NCI-H510A treated with DMSO at 0.1 percent for 48 hours (cell line): ENCODE results near the gene MC1R.
"Not testable (repeated sequence)": the region's sequence is repeated elsewhere in the genome, so short reads cannot be mapped to it uniquely, and the experiment has no call there.

ENCODE experiments used
- DNase-seq: peaks from one replicate; lab custom pipeline; 2025; lab: John Stamatoyannopoulos, UW

MC1R gene

GRCh38 chr16:89914642-89915285 lies 3.9 kb upstream of the MC1R start:
- not testable (repeated sequence) for DNase-seq

GRCh38 chr16:89915303-89916232 lies 3.1 kb upstream of the MC1R start:
- DNase-seq, result no peak

GRCh38 chr16:89917773-89918452 lies 749 bp upstream of the MC1R start:
- no peak for DNase-seq

- no peak for DNase-seq
Observed at GRCh38 chr16:89919535-89920406, 1.1 kb downstream of the MC1R start.

GRCh38 chr16:89920723-89921122 lies 2.1 kb downstream of the MC1R start:
- no peak for DNase-seq

GRCh38 chr16:89921131-89921701 lies 2.6 kb downstream of the MC1R start:
- DNase-seq, result no peak

GRCh38 chr16:89921702-89922476 lies 3.2 kb downstream of the MC1R start:
- DNase-seq, result no peak

- DNase-seq, result no peak
Observed at GRCh38 chr16:89922477-89922883, 3.8 kb downstream of the MC1R start.

- no peak for DNase-seq
Observed at GRCh38 chr16:89922884-89923639, 4.4 kb downstream of the MC1R start, which contains the start of gene TUBB3. Gene TUBB3 (plus strand): TSS chr16:89923342. CDS start chr16:89923402, 60 bp downstream.

GRCh38 chr16:89923640-89924296 lies 5.1 kb downstream of the MC1R start:
- no peak for DNase-seq

GRCh38 chr16:89924297-89924924 lies 5.7 kb downstream of the MC1R start:
- DNase-seq, result no peak

- no peak for DNase-seq
Observed at GRCh38 chr16:89924925-89925307, 6.3 kb downstream of the MC1R start.

GRCh38 chr16:89925596-89926079 lies 7.0 kb downstream of the MC1R start:
- no peak for DNase-seq

- DNase-seq, result no peak
Observed at GRCh38 chr16:89931305-89931896, 12.7 kb downstream of the MC1R start.

- DNase-seq, result no peak
Observed at GRCh38 chr16:89931964-89932363, 13.3 kb downstream of the MC1R start.

- DNase-seq, result not testable (repeated sequence)
Observed at GRCh38 chr16:89934019-89934418, 15.4 kb downstream of the MC1R start.

GRCh38 chr16:89934611-89935553 lies 16.2 kb downstream of the MC1R start:
- no peak for DNase-seq
